GM18507 (cell line): ENCODE results near the gene UBE2F.
"Not testable (repeated sequence)": the region's sequence is repeated elsewhere in the genome, so short reads cannot be mapped to it uniquely, and the experiment has no call there.

Experiments
- DNase-seq: peaks from one replicate; pipeline ENCODE4 v3.0.0; 2011; ENCODE audit warnings: low read depth; ENCODE audit not compliant: insufficient read length; ENCODE audit errors: extremely low spot score
- FAIRE-seq: peaks from 2 replicates; lab custom pipeline; 2011; peaks lifted over from hg19 to GRCh38; lab: Jason Lieb, UNC

Gene UBE2F

DNA sequence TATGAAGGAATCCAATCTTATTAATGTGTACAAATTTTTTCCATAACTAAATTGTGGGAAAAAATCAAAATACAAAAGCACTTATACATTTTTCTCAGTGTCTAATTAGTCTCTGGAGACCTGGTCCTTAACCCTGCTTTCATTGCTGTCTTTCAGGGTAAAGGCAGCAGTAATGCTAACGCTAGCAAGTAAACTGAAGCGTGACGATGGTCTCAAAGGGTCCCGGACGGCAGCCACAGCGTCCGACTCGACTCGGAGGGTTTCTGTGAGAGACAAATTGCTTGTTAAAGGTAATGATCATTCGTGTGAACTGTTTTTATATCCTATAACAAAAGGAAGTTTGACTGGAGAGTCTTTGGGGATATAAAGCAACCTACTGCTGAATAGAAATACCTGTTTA lies 6.1 kb downstream of the UBE2F start:
- FAIRE-seq (no peak), DNase-seq (no peak)

- no peak for DNase-seq
- FAIRE-seq: no peak
These were observed 10.6 kb downstream of the UBE2F start for GRCh38 chr2:237977380-237977779.

DNA sequence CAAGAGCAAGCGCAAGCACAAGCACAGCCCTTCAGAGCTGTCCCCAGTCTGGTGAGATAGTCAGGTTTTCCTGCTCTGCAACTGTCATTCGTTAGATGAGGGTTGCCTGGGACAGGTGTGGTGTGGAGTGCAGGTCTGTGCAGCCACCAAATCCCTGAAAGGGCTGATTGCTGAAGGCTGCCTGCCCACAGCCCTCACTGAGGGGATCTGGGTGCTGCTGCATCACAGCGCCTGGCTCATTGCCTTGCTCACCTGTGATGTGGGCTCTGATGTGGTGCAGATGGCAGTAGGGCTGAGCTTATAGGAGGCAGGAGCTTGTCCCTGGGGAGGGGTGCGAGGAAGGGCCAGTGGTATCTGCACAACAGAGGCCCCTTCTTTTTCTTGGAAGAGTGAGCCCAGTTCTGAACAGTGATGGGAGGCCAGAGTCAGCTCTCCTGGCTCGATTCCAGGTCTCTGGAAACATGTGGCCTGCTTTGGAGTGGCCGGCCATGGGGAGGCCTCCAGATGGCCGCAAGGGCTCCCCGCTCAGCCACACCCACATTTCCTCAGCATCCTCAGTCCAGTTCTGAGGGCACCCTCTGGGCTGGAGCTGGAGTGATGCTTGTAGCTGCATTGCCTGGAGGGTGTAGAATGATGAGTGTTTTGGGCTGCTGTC lies 11.4 kb downstream of the UBE2F start:
- FAIRE-seq: no peak
- DNase-seq: no peak

- no peak for DNase-seq
These were observed 12.5 kb downstream of the UBE2F start for GRCh38 chr2:237979331-237979730.

GRCh38 chr2:237980087-237980486 lies 13.3 kb downstream of the UBE2F start:
- FAIRE-seq (no peak), DNase-seq (no peak)

More at GRCh38 chr2:237979331-237979730, 12.5 kb downstream of the UBE2F start:
- no peak for FAIRE-seq

DNA sequence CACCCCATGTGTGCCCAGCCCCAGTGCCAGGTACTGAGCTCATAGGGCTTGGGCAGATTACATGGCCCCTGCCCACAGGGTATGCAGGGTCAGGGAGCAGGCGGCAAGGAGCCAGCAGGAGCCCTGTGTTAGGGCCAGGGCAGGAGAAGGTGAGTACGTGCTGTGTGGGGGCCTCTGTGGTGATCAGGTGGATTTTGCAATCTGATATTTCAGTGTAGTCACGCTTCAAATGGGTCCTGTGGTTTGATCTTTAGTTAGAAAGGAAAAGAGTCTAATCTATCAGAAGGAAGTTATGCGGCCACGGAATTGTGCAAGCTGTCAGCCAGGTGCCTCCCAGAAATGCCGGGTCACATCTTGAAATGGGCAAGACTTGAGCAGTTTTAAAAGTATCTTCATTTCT lies 13.9 kb downstream of the UBE2F start:
- no peak for FAIRE-seq
- no peak for DNase-seq

GRCh38 chr2:237981621-237982020 lies 14.8 kb downstream of the UBE2F start:
- not testable (repeated sequence) for FAIRE-seq, DNase-seq

- FAIRE-seq (no peak), DNase-seq (no peak)
These were observed 15.4 kb downstream of the UBE2F start for GRCh38 chr2:237982039-237982725.

GRCh38 chr2:237983922-237984321 lies 17.1 kb downstream of the UBE2F start:
- FAIRE-seq: no peak
- DNase-seq: no peak

DNA sequence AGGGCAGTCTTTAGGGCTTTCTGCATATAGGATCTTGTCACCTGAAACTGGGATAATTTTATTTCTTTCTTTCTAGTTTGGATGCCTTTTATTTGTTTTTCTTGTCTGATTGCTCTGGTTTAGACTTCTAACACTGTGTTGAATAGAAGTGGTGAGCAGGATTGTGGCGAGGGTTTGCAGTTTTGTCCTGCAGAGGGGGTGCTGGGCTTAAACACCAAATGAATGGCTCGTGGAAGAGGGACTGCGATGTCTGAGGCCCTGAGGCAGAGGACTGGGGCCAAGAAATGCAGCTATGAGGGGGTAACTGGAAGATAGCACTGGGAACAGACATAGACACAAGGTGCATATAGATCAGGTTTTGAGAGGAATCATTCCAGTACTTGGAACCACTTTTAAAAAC lies 20.5 kb downstream of the UBE2F start:
- no peak for DNase-seq
- FAIRE-seq: no peak

- FAIRE-seq: no peak
These were observed 26.9 kb downstream of the UBE2F start for GRCh38 chr2:237993701-237994100.

DNA sequence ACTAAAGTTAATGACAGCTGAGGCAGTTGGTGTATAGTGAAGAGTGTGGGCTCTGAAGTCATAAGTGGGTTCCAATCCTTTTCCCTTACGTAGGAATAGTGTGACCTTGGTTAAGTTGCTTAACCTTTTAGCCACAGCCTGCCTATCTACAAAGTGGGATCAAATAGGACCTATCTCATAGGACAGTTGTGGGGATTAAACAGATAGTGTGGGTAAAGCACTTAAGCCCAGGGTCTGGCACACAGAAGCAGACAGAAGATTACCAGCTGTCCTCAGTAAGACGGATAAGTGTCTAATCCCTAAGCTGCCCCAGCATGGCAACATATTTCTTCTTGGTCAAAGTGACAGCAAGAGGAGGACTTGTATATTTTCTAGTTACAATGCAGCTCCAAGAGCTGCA lies 28.2 kb downstream of the UBE2F start:
- DNase-seq (no peak), FAIRE-seq (no peak)

More at GRCh38 chr2:237993701-237994100, 26.9 kb downstream of the UBE2F start:
- no peak for DNase-seq

GRCh38 chr2:237996021-237996593 lies 29.3 kb downstream of the UBE2F start:
- FAIRE-seq: no peak
- no peak for DNase-seq

- FAIRE-seq (no peak), DNase-seq (no peak)
These were observed 30.7 kb downstream of the UBE2F start for GRCh38 chr2:237997521-237997920.

GRCh38 chr2:237998530-237998929 lies 31.7 kb downstream of the UBE2F start:
- DNase-seq: no peak
- FAIRE-seq: peak; percentile 82

DNA sequence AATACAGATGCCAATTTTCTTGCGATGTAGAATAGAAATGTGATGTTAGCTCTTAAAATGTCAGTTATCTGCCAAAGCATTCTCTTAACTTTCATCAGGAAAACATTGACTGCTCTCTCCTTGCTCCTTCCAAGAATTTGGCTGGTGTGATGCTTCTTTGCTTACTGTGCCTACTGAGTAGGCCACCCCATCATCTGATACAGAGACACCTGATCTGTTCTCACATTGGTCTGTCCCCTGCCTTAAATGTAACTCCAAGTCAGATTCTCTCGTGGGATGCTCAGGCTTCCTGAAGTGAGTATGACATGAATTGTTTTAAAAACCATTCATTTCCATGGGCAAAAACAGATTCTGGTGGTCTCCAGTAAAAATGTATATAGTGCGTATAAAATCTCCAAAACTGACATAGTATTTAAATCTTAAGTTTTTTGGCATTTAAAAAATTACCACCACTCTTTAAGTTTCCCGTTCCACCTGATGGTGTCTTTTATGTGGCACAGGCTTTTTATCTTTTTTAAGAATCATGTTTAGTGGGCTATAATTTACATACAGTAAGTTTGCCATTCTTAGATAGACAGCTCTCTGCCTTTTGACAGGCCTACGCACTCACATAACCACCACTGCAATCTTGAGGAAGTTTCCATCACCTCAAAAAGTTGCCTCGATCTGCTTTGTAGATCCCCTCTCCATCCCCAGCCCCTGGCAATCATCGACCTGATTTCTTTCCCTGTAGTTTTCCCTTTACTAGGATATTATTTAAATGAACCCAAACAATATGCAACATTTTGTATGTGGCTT lies 36.6 kb downstream of the UBE2F start:
- no peak for DNase-seq
- FAIRE-seq: no peak

- no peak for FAIRE-seq
- DNase-seq: no peak
These were observed 37.4 kb downstream of the UBE2F start for GRCh38 chr2:238004077-238004830.

- no peak for FAIRE-seq
- DNase-seq: no peak
These were observed 38.7 kb downstream of the UBE2F start for GRCh38 chr2:238005528-238005927.

GRCh38 chr2:238006510-238006909 lies 39.7 kb downstream of the UBE2F start:
- DNase-seq: no peak
- FAIRE-seq: no peak
